ENCODE measurements around the gene MROH7.

Gene MROH7

GRCh38 chr1:54685335-54685905 is 43.8 kb downstream of the MROH7 start:
- no peak overlapping the region for H3K4me3 ChIP-seq (ENCODE audit: low read length)
- no peak for TF ChIP-seq ZNF274 (IDR thresholded peaks at IDR 0.05; ENCODE audit: low read depth, low read length)

- TF ChIP-seq ZNF274 (IDR thresholded peaks at IDR 0.05; ENCODE audit: low read depth, low read length) = no peak
- H3K4me3 ChIP-seq (ENCODE audit: low read length) = no peak overlapping the region
These were observed 44.6 kb downstream of the MROH7 start for GRCh38 chr1:54686155-54686554.

- no peak for TF ChIP-seq ZNF274 (IDR thresholded peaks at IDR 0.05; ENCODE audit: low read depth, low read length)
These were observed 53.2 kb downstream of the MROH7 start for GRCh38 chr1:54694771-54695170.

GRCh38 chr1:54695221-54695620 is 53.6 kb downstream of the MROH7 start:
- TF ChIP-seq ZNF274 (IDR thresholded peaks at IDR 0.05; ENCODE audit: low read depth, low read length) = no peak
- no peak overlapping the region for H3K4me3 ChIP-seq (ENCODE audit: low read length)

More at GRCh38 chr1:54694771-54695170, 53.2 kb downstream of the MROH7 start:
- H3K4me3 ChIP-seq (ENCODE audit: low read length) = no peak overlapping the region

GRCh38 chr1:54695764-54696163 is 54.2 kb downstream of the MROH7 start:
- no peak for TF ChIP-seq ZNF274 (IDR thresholded peaks at IDR 0.05; ENCODE audit: low read depth, low read length)

GRCh38 chr1:54696262-54696661 is 54.7 kb downstream of the MROH7 start:
- H3K4me3 ChIP-seq (ENCODE audit: low read length) = no peak overlapping the region
- no peak for TF ChIP-seq ZNF274 (IDR thresholded peaks at IDR 0.05; ENCODE audit: low read depth, low read length)

More at GRCh38 chr1:54695764-54696163, 54.2 kb downstream of the MROH7 start:
- H3K4me3 ChIP-seq (ENCODE audit: low read length) = no peak overlapping the region

- TF ChIP-seq ZNF274 (IDR thresholded peaks at IDR 0.05; ENCODE audit: low read depth, low read length) = no peak
- H3K4me3 ChIP-seq (ENCODE audit: low read length) = no peak overlapping the region
These were observed 56.3 kb downstream of the MROH7 start for GRCh38 chr1:54697896-54698295.

- no peak for TF ChIP-seq ZNF274 (IDR thresholded peaks at IDR 0.05; ENCODE audit: low read depth, low read length)
- H3K4me3 ChIP-seq (ENCODE audit: low read length) = no peak overlapping the region
These were observed 56.8 kb downstream of the MROH7 start for GRCh38 chr1:54698346-54698745.

- no peak for TF ChIP-seq ZNF274 (IDR thresholded peaks at IDR 0.05; ENCODE audit: low read depth, low read length)
- no peak overlapping the region for H3K4me3 ChIP-seq (ENCODE audit: low read length)
These were observed 58.4 kb downstream of the MROH7 start for GRCh38 chr1:54699936-54700525.

GRCh38 chr1:54701066-54701465 is 59.5 kb downstream of the MROH7 start:
- TF ChIP-seq ZNF274 (IDR thresholded peaks at IDR 0.05; ENCODE audit: low read depth, low read length) = no peak
- H3K4me3 ChIP-seq (ENCODE audit: low read length) = no peak overlapping the region

- no peak for TF ChIP-seq ZNF274 (IDR thresholded peaks at IDR 0.05; ENCODE audit: low read depth, low read length)
- no peak overlapping the region for H3K4me3 ChIP-seq (ENCODE audit: low read length)
These were observed 60.4 kb downstream of the MROH7 start for GRCh38 chr1:54701996-54702395.

- no peak for TF ChIP-seq ZNF274 (IDR thresholded peaks at IDR 0.05; ENCODE audit: low read depth, low read length)
These were observed 61.9 kb downstream of the MROH7 start for GRCh38 chr1:54703471-54703870.

GRCh38 chr1:54705153-54705552 is 63.6 kb downstream of the MROH7 start:
- H3K4me3 ChIP-seq (ENCODE audit: low read length) = no peak overlapping the region
- no peak for TF ChIP-seq ZNF274 (IDR thresholded peaks at IDR 0.05; ENCODE audit: low read depth, low read length)

More at GRCh38 chr1:54703471-54703870, 61.9 kb downstream of the MROH7 start:
- H3K4me3 ChIP-seq (ENCODE audit: low read length) = no peak overlapping the region

GRCh38 chr1:54706419-54706818 is 64.8 kb downstream of the MROH7 start:
- no peak for TF ChIP-seq ZNF274 (IDR thresholded peaks at IDR 0.05; ENCODE audit: low read depth, low read length)
- H3K4me3 ChIP-seq (ENCODE audit: low read length) = no peak overlapping the region

GRCh38 chr1:54708385-54708784 is 66.8 kb downstream of the MROH7 start:
- TF ChIP-seq ZNF274 (IDR thresholded peaks at IDR 0.05; ENCODE audit: low read depth, low read length) = no peak
- H3K4me3 ChIP-seq (ENCODE audit: low read length) = no peak overlapping the region
